ENCODE data around the gene PCOLCE2.

Gene PCOLCE2

DNA sequence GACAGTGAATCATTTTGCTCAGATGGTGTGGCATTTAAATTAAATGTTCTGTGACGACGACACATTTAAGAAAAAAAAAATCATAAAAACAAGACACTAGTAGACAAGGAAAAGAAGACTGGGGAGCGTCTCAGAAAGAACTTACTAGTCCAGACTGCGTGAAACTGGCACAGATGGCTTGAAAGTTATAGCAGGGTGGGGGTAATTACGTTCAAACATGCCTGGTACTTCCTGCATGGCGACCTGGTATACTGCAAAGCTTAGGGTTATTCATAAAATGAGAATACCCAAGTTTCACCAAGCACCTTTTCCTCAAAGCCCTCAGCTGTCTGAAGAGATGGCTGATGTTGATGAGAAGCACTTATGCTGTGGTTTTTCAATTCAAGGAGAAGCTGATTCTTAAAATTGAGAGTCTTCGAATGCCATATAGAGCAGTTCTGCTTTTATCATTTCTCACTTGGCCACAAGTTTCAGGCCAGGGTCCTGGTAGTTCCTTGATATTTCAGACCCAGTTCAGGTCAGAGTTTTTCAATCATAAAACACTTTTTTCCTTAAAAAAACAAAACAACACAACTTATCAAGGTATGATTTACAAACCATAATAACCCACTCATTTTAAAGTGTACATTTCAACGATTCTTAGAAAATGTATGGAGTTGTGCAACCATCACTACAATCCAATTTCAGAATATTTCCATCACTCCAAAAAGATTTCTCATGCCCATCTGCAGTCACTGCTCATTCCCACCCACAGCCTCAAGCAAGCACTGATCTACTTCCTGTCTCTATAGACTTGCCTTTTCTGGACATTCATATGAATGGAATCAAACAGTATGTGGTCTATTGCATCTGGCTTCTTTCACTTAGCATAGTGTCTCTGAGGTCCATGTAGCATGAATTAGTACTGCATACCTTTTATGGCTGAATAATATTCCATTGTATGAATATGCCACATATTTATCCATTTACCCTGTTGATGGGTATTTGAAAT is 24.7 kb downstream of the PCOLCE2 start:
- peak; percentile 44 to 74 for DNase-seq

DNA sequence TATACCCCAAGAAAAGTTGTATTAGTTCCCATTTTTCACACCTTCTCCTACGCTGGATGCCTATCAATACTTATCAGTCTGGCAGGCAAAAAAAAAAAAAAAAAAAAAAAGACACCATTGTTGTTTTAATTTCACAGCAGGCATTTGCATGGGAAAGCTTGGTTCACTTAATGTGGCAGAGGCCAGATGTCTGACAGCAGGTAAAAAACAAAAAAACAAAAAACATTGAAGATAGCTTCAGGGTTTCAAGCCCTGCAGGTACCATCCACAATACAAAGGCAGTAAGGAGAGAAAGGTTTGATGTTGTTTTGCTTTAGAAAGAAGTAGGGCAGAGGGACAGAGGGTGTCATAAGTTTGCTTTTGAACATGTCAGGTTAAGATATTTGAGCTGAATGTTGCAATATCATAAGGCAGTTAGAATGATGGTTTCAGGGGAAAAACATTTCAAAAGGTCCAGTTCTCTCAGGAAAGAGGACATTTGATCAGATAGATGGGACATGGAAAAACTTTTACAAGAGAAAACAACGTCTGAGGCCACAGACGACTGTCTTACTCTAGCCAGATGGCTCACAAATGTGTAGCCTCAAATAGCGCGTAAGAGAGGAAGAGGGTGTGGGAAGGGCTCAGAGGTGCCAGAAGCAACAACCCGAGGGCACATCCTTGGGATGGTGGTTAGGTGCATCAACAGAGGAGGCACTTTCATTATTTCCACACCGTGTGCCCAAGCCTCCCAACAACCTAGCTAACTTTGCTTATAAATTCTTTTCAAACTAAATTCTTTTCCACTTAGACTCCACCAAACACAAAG is 25.7 kb downstream of the PCOLCE2 start:
- DNase-seq, result peak; percentile 72 to 88

DNA sequence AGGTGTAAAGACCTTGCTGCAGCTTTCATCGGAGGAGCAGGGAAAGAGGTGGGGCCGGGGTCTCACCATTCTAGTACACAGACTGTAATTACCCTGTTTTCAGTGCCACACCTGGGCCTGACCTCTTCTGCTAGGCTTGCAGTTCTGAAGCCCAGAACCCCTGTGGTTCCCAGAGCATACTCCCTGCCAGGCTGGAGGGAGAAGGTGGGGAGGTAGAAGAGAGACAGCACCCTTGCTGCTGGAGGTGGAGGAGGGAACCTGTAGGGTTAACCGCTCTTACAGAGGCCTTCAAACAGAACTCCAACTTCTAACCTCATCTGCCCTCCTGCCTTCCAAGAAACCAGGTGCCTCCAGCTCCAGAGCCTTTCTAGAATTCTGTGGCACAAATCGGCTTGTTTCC is 27.0 kb downstream of the PCOLCE2 start:
- DNase-seq, result no peak

DNA sequence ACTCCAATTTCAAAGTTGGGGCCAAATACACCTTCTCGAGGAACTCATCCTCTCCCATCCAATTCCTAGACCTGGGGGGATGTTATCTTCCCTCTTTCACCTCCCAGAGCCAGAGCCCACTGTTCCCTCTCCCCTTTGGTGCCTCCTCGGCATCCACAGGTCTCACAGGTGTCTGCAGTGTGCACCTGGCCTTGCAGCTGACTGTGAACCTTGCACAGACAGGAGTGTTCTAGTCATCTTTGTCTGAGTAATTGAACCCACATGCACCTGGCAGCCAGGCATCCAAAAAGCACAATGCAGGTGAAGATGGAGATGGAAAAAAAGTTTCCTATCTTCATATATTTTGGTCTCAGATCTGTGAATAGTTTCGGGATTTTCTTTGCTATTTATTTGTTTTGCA is 30.8 kb downstream of the PCOLCE2 start:
- no peak for DNase-seq

DNA sequence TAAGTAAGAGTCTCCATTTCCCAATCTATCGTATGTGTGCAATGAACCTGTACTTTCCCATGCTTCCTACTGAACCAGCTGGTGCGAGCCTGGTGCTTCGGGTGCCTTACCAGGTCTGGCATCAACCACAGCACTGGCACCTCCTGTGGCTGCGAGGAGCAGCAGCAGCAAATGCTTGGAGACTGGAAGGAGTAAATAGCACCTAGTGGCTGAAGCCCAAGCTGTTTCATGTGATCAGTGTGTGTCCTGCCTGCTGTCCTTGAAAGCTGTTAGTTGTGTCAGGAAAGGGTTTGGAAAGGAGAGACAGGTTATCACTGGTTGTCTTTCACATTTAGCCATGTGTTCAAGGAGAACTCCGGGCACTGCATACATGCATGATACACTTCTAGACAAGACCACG is 31.8 kb downstream of the PCOLCE2 start:
- DNase-seq, result peak; percentile 84 to 95

DNA sequence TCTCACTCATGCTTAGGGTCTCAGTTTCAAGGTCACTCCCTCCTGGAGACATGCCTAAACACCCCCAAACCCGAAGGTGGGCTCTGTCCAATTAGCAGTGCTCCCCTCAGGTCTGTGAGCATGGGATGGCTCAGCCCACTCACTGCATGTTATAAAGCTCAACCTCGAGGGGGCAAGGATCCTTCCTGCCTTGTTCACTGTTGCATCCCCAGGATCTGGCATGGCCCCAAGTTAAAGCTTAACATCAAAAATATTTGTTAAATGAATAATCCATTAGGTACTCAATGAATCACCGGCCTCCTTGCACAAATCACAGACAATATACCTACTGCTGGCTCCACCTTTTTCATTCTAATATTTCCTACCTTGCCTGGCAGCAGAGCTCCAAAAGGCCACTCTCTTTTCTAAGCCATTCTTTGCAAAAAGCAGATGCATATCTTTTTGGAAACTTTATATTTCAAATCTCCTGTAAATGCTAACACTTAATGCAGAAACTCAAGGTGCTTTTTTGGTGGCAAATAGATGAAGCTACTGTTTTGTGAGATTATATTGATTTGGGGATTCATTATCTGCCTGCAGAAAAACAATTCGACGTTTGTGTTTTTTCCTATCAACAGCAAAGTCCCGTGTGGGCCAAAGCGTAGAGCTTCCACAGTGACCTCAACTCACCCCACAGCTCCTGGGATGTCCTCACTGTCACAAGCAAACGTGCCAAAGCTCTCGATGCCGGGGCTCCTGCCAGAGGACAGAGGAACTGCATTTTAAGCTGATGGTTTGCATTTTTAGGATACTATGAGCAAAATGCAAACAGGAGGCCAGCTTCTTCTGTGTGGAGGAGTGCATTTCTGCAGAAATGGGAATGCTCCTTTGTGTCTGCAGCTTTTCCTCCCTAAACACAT is 35.4 kb downstream of the PCOLCE2 start:
- DNase-seq, result peak in 1 of 2 experiments; percentile 19

DNA sequence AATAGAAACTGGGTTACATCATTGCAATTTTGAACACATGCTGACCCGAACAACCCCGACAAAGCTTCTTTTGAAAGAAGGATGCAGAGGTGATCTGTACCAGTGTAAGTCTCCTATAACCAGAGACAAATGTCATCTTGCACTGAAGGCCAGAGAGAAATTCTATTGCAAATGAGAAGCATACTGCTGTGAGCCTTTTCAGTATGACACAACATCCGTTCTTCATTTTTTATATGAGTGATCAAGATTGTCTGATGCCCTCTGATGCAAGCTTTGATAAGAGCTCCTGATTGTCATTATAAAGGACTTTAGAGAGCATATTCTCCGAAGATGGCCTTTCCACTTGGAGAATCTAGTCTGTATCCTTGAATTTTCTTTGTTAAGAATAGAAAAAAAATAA is 36.9 kb downstream of the PCOLCE2 start:
- no peak for DNase-seq

DNA sequence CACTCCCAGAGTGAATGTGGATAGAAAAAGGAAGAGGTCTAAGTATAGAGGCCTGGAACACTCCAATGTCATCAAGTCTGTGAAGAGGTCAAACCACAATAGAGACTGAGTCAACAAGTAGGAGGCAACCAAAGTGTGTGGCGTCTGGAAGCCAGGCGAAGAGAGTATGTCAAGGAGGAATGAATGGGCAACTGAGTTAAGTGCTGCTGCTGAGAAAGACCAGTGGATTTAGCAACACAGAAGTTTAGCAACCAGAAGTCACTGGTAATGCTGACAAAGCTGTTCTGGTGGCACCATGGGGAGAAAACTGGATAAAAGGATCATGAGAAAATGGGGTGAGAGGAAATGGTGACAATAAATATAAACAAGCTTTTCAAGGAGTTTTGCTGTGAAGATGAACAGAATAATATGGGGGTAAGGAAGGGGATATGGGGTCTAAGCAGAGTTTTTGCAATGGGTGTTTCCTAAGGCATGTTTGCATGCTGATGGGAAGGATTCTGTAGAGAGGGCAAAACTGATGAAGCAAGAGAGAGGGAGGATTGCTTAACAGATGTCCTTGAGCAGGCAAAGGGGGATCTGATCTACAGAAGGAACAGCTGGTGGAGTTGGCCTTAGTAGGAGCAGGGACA is 38.4 kb downstream of the PCOLCE2 start:
- DNase-seq, result peak; percentile 93 to 95

DNA sequence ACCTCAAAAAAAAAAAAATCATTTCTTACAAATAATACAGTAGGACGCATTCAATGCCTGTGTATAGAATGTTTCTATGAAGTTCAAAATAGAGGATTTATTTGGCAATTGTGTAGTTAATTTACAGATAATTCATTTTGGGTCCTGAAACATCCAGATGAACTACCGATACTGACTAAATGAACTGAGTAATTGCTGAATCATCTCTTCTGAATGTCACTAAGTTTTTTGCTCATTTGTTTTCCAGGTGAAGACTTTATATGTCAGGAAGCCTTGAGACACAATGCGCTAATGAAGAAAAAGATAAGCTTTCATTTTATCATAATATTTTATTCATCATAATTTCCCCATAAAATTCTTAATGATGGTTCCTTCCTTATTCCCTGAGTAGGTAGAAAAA is 39.7 kb downstream of the PCOLCE2 start:
- DNase-seq, result no peak

DNA sequence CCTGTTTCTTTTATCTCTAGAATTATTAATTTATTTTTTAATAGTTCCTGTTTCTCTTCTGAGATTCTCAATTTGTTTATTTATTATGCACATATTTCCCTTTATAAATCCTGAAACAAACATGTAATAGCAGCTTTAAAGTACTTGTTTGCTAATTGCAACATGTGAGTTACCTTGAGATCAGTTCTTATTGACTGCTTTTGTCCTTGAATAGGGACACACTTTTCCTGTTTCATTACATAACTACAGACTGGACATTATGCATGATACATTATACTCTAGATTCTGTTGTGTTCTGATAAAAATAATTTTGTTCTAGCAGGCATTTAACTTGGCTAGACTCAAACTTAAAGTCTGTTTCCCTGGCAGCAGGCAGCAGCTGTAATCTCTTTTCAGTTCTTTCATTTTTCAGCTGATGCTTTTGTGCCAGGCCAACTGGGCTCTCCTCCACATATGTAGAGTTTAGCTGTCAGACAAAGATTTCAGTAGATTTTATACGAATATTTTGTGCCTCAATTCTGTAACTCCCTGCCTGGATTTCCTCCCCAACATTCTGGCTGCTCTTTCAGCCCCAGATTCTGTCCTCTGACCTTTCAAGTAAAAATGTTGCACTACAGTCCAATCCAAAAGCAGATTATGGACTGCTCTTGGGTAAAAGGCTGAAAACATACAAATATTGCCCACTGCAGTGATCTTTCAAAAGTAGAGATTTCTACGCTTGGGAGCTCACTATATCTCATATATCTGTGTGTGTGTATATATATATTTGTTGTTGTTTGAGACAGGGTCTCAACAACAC is 41.9 kb downstream of the PCOLCE2 start:
- DNase-seq, result no peak

DNA sequence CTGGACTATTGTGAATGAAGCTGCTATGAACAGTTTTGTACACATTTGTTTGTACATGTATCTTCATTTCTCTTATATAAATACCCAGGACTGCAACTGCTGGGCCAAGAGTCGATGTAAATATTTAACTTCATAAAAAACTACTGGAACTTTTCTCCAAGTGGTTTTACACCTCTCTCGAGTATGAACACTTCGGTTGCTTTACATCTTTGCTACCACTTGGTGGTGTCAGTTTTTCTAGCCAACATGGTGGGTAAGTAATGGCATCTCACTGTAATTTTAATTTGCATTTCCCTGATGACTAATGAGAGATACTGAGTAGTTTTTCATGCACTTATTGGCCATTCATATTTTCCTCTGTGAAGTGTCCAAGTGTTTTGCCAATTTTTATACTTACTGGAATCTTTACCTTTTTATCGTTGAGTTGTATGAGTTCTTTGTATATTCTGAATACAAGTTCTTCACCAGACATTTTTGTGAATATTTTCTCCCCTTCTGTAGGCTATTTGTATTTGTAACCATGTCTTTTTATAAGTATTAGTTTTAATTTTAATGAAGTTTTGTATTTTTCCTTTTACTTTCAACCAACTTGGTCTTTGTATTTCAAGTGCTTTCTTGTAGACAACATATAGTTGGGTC is 44.4 kb downstream of the PCOLCE2 start:
- peak in 1 of 2 experiments; percentile 47 for DNase-seq

DNA sequence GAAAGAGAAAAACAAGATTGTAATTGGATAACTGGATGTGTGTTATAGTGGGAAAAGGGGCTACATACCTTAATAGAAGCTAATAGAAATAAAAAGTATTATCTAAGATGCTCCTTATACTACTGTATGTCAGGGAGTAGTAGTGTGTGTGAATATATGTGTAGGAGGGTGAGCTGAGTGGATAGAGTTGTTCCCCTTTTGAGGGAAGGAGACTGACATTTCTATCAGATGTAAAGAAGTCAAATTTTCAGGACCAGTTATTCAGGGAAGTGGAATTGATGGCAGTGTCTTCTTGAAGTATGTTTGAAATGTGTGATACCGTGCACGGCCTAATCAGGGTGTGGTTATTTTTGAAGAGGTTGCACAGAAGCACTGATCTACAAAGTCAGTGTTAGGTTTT is 49.1 kb downstream of the PCOLCE2 start:
- DNase-seq, result no peak

DNA sequence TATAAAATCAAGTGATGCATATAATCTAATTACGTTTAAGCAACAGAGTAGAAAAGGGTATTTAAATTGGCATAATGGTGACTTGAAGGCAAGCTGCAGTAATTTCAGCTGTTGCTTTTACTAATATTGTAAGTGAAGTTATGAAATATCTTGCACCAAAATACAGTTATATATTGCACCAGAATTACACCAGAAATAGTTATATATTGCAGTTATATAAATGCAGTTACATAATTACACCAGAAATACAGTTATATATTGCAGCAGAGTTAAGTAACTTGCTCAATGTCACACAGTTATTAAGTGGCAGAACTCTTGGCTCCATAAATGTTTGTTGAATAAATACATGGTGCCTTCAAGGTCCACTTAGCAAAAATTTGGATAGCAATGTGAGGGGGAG is 51.4 kb downstream of the PCOLCE2 start:
- no peak for DNase-seq

DNA sequence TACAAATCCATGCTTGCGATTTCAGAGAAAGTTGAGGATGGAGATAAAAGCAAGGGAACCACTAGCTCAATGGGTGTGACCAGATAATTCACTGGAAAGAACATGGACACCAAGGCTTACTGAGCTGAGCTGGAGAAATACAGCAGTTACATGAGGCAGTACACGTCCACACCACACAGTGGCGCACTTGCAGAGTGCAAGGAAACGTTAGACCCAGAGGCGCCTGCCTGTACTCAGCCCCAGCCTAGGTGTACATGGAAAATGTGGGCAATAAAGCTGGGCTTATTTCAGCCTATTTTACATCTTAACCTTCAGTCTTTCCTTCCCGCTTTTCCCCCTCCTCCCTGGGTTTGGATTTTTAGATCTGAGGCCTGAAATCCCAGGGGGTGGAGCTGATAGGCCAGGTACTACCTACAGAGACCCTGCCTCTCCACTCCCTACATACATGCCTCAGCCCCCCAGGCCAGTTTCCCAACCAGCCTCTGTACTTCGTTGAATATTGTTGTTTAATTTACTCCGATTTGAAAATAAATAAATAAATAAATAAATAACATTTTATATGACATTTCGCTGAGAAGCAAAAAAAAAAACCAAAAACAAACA is 60.1 kb downstream of the PCOLCE2 start:
- DNase-seq, result peak; percentile 43 to 84

DNA sequence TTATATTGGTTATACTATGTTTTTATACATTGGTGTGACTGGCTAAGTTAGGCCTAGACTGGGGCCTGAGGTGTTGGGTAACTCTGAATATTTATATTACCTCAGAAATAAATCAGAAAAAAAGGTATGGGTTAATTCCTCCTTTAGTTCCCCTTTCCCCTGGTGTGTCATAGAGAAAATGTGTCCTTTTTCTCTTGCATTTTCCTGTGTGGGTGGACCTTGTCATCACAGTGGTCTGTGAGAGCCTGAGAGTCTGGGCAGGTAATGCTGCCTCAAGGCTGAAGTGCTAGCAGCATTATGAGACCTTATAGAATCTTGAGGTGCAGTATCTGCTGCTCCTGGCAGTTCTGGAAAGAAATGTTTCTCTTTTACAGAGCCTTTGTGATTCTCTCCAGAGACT is 69.7 kb downstream of the PCOLCE2 start:
- DNase-seq, result no peak

DNA sequence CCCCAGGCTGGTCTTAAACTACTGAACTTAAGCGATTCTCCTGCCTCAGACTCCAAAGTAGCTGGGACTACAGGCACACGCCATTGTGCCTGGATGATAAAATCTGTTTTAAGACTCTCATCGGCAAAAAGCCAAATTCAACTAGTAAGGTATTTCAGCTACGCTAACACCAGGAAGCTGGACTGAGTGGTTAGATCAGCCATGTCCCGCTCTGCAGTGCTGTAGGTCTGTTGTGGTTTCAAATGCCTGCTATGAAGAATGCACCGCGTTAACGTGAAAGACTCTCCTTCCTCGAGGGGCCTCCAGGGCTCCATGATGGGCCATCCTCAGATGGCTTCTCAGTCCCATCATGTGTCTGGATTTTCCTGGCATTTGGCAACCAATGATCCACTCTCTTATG is 70.2 kb downstream of the PCOLCE2 start:
- no peak for DNase-seq

DNA sequence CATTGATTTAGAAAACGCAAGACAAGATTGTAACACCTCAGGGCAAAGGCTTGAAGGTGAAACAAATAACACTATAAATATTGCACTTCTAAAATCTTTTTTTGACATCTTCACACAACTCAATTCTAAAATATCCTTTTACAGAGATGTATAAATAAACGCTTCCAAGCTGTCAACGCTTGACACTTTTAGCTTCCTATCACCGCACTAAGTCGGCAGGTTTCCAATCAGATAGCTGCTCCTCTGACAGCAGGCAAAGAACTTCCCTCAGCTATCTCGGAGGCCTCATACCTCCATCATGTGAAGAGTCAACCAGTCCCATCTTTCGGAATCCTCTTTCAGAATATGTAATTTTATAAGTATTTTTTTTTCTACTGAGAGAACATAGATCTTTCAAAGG is 71.0 kb downstream of the PCOLCE2 start:
- DNase-seq, result no peak

DNA sequence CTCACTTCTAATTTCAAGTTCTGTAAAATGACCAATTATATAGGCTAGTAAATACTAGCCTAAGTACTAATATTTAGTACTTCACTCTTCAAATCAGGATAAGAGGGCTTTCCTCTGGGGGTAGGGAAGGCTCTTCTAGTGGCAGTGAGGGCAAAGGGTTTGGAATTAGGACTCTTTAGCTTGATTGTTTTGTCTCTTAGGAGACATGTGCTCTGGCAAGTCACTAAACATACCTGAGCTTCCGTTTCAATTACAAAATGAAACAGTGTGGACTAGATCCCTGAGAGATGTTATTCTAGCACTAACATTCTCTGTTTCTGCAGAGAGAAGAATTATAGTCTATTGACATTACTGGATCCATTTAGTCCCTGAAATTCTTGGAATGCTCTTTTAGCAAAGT is 71.5 kb downstream of the PCOLCE2 start:
- no peak for DNase-seq

DNA sequence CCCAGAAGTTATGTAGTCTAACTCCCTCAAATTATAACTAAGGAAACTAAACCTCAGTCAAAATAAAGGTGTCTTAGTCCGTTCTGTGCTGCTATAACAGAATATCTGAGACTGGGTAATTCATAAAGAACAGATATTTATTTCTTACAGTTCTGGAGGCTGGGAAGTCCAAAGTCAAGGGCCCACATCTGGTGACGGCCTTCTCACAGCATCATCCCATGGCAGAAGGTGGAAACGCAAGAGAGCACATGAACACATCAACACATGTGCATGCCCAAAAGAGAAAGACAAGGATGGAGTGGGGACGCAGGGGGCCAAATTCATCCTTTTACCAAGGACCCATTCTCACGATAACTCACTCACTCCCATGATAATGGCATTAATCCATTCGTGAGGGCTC is 73.1 kb downstream of the PCOLCE2 start:
- DNase-seq, result no peak

DNA sequence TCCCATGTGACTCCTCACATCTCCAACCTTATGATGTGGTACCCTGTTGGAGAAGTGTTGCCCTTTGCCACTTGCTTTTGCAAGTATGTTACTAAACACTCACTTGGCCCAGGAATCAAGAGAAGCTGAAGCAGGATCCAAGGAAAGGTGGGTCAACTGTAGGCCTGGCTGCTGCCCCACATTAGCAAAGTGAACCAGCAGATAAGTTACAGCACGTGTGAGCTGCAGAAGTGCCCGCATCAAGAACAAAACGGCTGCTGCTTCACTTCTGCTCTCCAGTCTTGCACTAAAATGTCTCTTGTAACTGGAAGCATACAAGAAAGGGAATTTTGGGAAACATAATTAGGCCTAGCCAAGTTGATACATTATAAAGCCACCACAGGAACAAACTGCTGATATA is 79.6 kb downstream of the PCOLCE2 start:
- no peak for DNase-seq

Data from NCI-H524 (cell line).